T-helper 1 cell (primary cell): ENCODE data around the gene LUC7L2.
"Not testable (repeated sequence)": the region's sequence is repeated elsewhere in the genome, so short reads cannot be mapped to it uniquely, and the experiment has no call there.

Source experiments
- DNase-seq, 5 donors: peaks; one replicate each; pipeline ENCODE4 v3.0.0-alpha.2; 2012 to 2020
- total RNA-seq, 4 donors: gene quantifications; one replicate each; lab custom pipeline; 2026; lab: John Stamatoyannopoulos, UW

LUC7L2 gene, protein sequence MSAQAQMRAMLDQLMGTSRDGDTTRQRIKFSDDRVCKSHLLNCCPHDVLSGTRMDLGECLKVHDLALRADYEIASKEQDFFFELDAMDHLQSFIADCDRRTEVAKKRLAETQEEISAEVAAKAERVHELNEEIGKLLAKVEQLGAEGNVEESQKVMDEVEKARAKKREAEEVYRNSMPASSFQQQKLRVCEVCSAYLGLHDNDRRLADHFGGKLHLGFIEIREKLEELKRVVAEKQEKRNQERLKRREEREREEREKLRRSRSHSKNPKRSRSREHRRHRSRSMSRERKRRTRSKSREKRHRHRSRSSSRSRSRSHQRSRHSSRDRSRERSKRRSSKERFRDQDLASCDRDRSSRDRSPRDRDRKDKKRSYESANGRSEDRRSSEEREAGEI
- 30.5 to 54.9 (median 54.5) reads per million in 4 donors for total RNA-seq

DNA sequence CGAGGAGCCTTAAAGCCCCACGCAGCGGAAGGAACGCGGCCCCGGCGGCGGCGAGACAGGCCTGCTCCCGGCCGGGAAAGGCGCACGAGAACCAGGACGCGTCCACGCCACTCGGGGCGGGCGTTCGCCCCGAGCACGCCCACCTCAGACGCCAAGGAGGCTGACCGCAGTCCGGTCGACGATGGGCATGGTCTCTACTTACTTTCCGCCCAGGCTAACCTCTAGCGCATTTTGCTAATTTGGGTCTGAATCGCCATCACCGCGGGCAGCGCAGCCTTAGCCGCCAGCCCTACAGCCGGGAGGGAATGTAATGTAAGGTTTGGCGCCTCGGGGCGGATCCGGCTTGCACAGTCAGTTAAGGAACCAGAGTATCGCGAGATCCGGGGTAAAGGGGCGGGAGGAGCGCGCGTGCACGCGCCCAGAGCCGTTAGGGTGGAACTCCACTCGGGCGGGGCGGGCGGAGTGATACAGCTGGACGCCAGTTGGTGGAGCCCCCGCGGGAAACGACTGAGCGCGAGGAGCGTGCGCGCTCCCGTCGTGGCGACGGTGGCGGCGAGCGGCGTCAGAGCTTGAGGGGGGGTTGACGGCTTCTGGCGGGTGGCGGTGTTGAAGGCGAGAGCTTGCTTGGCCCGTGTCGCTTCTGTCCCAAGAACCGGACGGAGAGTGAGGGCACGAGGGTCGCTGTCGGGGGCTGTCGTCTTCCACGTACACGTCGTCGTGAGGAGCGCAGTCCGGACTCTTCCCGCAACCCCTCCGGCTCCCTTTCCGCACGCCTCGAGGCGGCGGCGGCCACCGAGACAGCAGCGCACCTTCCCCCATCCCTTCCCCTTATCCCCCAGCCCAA, at the start of gene LUC7L2:
TSS of gene LUC7L2 (plus strand) at position 529 of the 844 bp plus-strand sequence. CDS start 368 bp downstream, outside the sequence.
- DNase-seq: peak; percentile 98 to 100 (median 99)

DNA sequence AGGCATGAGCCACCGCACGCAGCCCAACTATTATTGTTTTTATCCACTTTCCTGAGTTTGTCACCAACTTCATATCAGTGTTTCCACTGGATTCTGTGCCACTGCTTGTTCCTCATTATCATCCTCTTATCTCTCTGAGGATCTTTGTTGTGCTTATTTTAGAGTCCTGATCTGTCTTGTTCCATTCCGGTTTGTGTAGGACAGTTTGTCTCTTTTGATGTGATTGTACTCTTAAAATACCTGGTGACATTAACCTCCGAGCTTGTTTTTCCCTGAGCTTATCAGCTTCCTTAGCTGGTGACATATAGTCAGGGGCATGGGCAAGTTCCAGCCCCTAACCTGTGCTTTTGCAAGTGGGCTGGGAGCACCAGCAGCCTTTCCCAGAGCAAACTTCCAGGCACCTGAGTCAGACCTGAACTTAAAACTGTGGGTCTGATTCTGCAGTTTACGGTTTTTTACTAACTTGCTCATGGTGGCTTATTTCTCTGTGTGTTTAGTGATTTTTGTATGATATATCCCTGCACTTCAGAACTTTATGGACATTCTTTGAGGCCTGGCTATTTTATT, 41.7 kb upstream of the LUC7L2 start:
- no peak for DNase-seq

DNA sequence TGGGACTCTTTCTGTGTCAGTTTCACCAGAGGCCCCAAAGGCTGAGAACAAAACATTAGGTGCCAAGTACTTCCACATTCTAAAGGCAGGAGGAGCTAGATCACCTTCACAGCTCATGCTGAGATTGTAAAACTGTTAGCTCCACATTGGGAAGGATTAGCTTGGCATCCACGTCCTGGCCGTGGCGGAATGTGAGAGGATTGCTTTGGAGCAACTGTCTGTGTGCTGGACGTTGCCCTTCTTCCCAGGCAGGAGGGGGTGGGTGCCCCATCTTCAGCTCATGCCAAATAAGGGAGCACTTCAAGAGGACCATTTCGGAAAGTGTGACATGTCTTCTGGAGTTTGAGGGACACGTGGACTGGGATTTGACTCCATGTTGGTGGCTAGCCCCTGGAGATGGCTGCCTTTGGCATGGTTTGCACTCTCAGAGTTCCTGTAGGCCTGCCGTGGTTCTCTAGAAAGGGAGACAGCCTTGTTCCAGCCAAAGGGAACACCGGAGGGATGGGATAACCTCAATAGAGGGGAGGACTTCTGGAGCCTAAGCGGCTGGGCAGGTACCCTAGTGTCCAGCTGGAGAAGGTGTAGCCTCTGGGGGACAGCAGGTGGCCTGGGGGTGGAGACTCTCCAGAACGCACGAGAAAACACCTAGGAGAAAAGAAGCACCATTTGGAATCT, 38.5 kb upstream of the LUC7L2 start:
- no peak for DNase-seq

DNA sequence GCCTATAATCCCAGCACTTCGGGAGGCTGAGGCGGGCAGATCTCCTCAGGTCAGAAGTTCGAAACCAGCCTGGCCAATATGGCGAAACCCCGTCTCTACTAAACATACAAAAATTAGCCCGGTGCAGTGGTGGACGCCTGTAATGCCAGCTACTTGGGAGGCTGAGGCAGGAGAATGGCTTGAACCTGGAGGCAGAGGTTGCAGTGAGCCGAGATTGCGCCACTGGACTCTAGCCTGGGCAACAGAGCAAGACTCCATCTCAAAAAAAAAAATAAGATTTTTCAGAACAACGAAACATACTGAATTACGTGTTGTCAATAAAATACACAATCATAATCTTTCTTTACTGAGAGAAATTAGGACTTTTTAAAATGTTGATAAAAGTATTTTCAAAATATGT, 35.0 kb upstream of the LUC7L2 start:
- DNase-seq: not testable (repeated sequence)

DNA sequence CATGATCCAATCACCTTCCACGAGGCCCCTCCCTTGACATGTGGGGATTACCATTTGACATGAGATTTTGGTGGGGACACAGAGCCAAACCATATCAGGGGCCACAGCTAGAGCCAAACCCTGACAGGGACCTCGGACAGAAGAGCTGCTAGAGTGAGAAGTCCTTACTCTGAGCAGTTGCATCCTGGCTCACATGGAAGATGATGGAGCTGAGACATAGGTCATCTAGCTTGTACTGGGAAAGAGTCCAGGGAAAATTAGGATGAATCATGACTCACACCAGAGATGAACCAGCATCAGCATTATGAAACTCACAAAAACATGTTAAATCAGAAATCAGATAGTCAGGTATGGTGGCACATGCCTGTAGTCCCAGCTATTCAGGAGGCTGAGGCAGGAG, 31.3 kb upstream of the LUC7L2 start:
- no peak for DNase-seq

DNA sequence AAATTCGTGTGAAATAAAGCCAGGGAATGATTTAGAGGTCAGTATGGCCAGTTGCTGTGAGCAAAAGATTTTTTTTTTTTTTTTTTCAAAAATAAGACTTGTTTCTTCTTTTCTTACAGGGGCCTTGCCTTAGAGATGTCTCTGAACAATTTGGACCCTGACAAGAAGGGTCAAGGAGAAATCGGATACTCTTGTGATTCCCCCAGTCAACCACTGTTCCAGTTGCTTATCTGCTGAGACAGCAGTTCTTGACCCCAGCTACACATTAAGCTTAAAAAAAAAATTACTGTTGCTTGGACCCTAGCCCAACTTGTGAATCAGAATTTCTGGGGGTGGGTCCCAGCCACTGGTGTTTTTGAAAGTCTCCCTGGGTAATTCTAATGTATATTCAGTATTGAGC, 30.6 kb upstream of the LUC7L2 start:
- no peak for DNase-seq

DNA sequence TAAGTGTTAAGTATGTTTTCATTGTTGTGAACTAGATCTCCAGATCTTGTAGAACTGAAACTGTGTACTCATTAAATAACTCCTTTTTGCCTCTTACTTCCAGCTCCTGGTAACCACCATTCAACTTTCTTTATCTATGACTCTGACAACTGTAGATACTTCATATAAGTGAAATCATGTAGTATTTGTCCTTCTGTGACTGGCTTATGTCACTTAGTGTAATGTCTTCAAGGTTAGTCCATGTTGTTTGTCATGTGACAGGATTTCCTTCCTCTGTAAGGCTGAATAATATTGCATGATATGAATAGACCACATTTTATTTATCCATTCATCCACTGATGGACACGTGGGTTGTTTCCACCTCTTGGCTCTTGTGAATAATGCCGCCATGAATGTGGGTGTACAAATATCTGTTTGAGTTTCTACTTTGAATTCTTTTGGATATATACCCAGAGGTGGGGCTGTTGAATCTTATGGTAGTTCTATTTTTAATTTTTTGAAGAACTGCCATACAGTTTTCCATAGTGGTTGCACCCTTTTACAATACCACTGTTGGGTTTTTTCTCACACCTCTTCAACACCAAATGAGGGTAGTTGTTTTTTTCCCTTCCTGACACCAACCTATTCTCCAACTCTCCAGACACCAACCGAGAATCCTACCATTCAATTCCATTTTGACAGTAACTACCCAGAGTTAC, 29.2 kb upstream of the LUC7L2 start:
- DNase-seq: peak in 1 of 5 donors; percentile 54

DNA sequence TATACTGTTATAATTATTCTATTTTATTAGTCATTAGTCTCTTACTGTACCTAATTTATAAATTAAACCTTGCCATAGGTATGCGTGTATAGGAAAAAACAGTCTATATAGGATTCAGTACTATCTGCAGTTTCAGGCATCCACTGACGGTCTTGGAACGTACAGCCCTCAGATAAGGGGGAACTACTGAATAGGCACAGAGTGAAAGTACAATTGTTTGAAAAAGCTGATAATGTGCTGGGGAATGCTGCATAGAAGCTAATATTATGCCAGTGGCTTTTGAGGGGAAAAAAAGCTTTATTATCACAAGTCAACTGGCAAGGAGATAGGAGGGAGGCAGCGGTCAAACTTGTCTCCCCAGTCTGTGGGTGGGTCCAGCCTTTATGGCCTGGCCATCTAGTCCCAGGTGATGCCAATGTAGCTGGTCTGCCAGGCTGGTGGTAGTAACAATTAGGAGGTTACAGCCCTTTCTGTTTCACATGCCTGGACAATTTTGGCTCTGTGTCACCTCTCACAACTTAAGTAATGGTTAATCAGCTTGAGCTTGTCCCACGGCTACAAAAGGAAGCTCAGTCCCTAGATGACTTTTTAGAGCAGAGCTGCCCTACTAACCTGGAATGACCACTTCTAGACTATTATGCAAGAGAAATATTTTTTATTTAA, 26.9 kb upstream of the LUC7L2 start:
- DNase-seq: no peak

DNA sequence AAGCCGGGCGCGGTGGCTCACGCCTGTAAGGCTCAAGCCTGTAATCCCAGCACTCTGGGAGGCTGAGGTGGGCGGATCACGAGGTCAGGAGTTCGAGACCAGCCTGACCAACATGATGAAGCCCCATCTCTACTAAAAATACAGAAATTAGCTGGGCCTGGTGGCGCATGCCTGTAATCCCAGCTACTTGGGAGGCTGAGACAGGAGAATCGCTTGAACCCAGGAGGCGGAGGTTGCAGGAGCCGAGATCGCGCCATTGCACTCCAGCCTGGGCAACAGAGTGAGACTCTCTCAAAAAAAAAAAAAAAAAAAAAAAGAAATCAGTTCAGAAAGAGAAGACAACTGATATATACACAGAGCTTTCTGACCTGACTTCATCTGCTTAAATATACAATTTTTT, 26.3 kb upstream of the LUC7L2 start:
- not testable (repeated sequence) for DNase-seq

DNA sequence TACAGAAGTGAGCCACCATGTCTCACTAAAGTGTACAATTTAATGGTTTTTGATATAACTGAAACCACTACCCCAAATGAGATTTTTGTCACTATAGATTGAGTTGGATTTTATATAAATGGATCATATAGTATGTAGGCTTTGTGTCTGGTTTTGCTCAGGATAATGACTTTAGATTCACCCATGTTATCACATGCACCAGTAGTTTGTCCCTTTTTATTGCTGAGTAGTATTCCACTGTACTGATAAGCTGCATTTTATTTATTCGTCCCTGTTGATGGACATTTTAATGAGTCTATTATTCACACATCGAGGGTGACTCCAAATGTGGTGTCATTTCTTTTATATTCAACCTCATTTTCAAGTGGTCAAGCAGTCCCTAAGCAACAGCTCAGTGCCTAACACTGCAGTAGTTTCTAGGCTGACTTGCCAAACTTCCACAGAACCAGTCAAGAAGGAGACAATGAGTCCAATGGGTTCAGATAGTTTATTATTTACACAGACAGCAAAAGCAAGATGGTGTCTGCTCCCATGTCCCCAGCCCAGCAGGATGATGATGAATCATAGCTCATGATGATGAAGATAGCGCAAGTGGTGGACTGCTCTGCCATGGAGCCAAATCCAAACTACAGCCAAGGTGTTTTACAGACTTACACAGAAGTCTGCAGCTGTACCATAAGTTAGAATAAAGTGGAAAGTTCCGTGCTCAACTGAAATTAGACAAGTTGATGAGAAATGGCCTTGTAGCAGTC, 25.1 kb upstream of the LUC7L2 start:
- no peak for DNase-seq

DNA sequence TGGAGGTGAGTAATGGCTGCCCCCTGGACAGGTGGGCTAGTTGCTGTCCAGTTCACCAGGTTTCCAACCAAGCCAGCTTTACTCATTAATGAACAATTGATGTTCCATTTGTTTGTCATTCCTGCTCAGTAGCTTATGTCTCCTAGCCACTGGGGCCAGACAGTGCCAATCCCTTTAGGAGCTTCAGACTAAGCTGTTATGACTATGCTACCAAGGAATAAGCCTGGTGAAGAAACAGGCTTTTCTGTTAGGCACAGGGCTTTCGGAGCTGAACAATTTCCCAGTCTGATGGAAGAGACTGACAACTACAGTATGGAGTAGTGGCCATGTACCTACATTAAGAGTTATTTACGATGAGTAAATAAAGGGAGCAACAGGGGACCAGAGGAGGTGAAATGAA, 20.7 kb upstream of the LUC7L2 start:
- no peak for DNase-seq

DNA sequence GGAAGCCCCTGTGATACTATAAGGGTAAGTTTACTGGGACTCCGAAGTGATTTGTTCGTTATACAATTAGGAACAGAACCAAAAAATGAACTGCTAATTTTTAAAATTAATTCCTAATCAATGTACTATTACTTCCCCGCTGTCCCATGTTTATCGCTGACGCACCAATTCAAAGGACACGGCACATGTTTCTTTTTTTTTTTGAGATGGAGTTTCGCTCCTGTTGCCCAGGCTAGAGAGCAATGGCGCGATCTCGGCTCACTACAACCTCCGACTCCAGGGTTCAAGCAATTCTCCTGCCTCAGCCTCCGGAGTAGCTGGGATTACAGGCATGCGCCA, 20.0 kb upstream of the LUC7L2 start:
- no peak for DNase-seq

DNA sequence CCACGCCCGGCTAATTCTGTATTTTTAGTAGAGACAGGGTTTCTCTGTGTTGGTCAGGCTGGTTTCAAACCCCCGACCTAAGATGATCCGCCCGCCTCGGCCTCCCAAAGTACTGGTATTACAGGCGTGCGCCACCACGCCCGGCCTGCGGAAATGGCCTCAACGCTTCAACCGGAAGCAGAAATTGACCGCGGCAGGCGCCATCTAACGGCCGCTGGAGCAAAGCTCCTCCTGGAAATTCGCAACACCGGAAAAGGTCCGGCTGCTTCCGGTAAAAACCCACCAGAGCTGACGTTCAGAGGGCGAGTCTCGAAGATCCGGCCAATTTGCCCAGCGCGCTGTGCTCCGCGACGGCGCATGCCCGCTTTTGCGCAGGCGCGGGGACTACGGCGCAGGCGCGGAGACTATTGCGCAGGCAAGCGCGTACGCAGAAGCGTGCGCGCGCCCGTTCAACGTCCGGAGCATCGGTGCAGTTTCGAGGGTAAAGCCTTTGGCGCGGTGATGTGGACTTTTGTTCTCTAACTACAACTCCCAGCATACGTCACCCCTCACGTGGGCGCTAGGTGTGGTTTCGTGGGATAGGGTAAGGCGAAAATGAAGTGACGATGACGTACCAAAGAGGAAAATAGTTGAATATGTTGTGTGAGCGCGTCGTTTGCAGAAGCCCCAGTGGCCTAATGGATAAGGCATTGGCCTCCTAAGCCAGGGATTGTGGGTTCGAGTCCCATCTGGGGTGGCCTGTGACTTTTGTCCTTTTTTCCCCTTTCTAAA, 19.5 kb upstream of the LUC7L2 start:
- peak; percentile 93 to 100 (median 96) for DNase-seq

DNA sequence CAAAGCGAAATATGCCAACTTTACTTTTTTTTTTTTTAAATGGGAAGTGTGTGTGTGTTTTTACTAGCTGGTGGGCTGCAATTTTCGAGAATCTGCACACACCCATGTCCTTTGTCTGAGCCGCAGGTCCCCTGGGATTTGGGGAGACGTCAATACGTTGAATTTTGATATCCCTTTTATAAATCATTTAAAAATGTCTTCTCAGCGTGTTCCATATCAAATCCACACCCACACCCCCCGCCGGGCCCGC, 19.0 kb upstream of the LUC7L2 start:
- DNase-seq: no peak

DNA sequence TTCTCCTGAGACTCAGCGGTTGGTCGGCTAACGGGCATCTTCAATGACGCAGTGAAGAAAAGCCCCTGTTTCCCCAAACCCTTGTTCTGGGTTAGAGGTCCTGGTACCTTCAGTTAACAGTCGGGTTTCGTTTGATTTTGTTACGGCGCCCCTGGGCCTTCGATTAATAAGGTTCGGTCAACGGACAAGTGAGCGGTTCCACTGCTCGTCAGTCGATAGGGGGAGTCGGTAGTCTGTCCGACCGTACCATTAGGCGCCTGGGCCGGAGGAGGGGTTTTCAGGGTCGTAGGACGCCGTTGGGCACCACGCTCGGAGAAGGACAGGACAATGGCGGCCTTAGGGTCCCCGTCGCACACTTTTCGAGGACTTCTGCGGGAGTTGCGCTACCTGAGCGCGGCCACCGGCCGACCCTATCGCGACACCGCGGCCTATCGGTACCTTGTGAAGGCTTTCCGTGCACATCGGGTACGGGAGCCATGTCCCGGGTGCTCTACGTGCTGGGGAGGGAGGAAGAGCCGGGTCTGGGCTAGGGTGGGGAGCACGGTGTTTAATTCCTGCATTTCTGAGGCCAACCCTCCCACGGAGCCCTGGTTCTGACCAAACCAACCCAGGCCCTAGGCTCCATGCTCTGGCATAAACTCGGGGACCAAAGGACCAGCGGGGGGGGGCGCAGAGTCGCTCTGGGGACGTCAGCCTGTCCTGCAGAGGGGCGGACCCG, 18.5 kb upstream of the LUC7L2 start, which contains the start of gene FMC1:
TSS of gene FMC1 (plus strand) at position 280 of the 718 bp plus-strand sequence. CDS start at position 328, 48 bp downstream.
- peak; percentile 74 to 91 (median 77) for DNase-seq

DNA sequence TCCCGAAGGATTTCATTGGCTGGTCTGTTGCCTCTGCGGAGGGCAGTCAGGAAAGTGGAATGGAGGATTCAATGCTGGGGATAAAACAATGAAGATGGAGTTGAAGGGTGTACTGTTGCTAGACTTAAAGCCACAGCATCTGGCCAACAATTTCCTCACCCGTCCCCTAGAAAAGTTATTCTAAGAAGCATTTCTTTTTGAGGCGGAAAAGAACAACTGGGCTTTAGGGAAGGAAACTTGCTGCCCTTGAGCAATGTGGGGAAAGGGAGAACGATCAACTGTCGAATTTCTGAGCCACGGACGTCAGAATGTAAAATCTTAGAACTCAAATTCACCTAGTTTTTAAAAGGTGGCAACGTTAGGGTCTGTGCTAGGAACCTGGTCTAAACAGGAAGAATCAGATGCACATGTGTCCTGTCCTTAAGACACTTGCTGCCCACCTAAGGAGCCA, 17.9 kb upstream of the LUC7L2 start:
- no peak for DNase-seq

DNA sequence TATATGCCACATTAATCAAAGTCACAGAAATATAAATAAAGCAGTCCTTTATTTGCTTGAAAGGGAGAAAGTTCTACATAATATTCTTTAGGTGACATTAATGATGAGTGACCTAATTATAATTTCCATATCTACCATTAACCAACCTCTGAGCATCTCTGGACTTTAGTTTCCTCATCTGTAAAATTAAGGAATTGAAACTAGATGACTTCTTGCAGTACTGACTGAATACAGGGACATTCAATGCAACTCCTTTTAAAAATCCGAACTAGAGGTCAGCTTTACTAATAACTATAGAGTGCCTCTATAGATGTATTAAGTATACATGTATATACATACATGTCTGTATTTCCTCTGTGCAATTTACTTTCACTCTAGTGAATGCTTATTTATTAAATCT, 14.7 kb upstream of the LUC7L2 start:
- DNase-seq: no peak

DNA sequence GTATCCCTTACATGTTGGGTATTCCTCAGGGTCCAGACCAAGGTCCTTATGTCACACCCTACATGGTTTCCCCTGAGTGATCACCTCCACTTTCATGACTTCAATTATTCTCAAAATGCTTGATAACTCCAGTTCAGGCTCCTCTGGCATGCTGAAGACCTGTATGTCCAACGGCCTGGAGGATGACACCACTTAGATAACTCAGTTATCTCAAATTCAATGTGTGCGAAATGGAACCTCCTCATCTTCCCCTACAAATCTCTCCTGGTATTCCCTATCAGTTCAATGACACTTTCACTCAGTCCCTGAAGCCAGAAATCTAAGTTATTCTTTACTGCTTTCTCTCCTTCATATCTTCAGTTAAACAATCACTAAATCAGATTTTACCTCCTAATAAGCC, 8.7 kb upstream of the LUC7L2 start:
- DNase-seq: no peak

DNA sequence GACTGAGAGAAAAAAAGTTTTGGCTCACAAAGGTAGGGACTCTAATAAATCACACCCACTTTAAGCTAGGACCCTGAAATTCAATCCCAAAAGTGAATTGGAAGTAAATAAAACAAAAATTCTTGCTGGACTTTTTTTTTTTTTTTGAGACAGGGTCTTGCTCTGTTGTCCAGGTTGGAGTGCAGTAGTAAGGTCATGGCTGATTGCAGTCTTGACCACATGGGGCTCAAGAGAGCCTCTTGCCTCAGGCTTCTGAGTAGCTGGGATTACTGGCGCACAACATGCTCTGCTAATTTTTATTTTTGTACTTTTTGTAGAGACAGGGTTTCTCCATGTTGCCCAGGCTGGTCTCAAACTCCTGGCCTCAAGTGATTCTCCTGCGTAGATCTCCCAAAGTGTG, 5.0 kb upstream of the LUC7L2 start:
- no peak for DNase-seq

DNA sequence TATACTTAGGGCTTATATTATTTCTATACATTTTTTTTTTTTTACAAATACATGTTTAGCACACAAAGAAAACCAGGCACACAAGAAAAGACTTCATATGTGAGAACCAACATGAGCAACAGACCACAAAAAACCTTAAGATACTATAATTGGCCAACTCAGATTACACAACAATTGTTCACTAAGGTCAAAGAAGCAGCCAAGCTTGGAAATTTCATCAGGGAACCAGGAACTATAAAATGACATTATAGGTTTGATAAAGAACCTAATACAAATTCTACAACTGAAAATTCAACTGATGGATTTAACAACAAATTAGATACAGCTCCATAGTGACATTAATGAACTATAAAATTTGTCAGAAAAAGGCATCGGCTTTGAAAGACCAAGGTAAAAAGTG, 4.4 kb upstream of the LUC7L2 start:
- DNase-seq: no peak
